H7 (cell line): ENCODE data around the gene AKAP8. TPM values are rescaled to one million over a fixed set of nuclear protein-coding genes. Genes with fewer than 3 reads are reported as not detected.
A peak's percentile ranks its signal among the peaks of the same experiment; 100 is the strongest.

Experiments
- DNase-seq: peaks from one replicate; pipeline ENCODE4 v3.0.0; 2012
- H3K27me3 ChIP-seq: 2 replicates; pipeline ENCODE4 v1.6.0; 2011; ENCODE audit warnings: mild to moderate bottlenecking, low read length; ENCODE audit not compliant: control insufficient read depth, insufficient read depth
- H3K36me3 ChIP-seq: replicated peaks from 2 replicates; pipeline ENCODE4 v1.5.1; 2011; ENCODE audit warnings: low read length; ENCODE audit not compliant: control insufficient read depth, insufficient read depth
- H3K4me3 ChIP-seq: 2 replicates; pipeline ENCODE4 v1.5.1; 2011; ENCODE audit warnings: low read depth, mild to moderate bottlenecking, control low read depth, low read length, moderate library complexity; ENCODE audit not compliant: insufficient read depth
- total RNA-seq: library from RNA; depleted of rRNA; stranded (reverse); fragments of >200 nt; shearing (Covaris generic); gene quantifications from 2 replicates; pipeline ENCODE4 v1.2.3, GENCODE V29; 2014; rRNA removed

AKAP8 gene
- 24.4 and 25.1 TPM in 2 replicates for total RNA-seq

DNA sequence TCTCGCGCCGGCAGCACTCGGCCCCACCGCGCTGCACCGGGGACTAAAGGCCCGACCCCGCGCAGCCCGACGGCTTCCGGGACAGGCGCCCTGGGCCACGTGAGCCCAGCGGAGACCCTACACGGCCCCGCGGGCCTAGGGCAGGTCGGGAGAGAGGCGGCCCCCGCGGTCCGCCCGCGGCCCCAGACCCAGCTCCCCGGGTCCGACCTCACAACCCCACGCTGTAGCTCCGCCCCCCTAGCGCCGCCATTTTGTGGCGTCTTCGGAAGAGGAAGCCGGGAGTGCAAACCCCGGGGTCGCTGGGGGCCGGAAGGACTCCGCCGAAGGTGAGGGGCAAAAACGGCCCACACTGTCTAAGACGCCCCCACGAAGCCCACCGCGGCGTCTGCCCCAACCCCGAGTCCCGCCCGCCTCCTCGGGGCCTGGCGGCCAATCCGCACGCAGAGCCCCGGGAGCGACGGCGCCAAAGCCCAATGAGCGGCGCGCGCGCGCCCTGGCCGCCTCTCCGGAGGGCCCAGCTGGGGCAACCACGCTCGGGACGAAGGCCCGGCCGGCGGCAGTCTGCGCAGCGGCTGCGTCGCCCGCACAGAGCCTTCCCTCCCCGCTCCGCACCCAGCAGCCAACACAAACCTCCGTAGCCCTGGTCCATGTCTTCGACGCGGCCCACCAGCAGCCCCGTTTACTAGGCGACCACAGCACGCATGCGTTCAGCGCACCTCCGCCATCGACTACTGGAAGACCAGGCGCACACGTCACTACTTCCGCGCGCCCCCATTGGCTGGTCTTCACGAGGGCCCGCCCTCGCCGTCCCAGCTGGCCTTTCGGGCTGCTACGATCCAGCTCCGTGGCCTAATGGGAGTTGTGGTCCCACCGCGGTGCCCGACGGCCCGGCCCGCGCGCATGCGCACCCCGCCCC is at the start of gene AKAP8:
Gene AKAP8, minus strand, starts transcription at position 705 of the 916 bp plus-strand sequence. Its CDS starts 56 bp downstream, at position 649.
- Histone ChIP-seq H3K4me3 (peak within 1 kb of the TSS; percentile 98), H3K27me3 (no peaks in the 10 kb centered on the region), H3K36me3 (no peaks in the 10 kb centered on the region; the same call in none of the 2 replicates)
- DNase-seq, result peak; percentile 100

DNA sequence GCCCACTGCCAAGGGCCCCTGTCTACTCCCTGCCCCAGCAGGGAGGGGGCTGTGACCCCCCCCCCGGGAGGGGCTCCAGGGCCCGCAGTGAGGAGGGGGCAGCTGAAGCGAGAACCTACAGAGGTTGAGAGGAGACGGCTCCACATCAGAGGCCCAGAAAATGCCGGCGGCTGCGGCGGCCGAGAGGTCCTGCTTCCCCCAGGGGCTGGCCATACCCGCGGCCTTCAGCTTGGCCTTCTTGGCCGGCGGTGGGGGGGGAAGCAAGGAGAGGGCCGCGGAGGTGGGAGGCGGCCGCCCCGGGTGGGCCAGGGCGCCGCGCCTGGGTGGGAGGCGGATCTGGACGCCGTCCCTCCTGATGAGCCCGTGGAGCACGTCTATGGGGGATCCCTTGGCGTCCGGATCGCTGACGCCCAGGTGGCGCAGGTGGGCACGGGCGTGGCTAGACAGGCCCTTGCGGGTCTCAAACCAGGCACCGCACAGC is 48.4 kb upstream of the AKAP8 start:
- Histone ChIP-seq H3K4me3 (no peak overlapping the region), H3K27me3 (no peaks in the 10 kb centered on the region), H3K36me3 (peaks cover 18% of the 10 kb centered on the region)
- DNase-seq, result no peak

DNA sequence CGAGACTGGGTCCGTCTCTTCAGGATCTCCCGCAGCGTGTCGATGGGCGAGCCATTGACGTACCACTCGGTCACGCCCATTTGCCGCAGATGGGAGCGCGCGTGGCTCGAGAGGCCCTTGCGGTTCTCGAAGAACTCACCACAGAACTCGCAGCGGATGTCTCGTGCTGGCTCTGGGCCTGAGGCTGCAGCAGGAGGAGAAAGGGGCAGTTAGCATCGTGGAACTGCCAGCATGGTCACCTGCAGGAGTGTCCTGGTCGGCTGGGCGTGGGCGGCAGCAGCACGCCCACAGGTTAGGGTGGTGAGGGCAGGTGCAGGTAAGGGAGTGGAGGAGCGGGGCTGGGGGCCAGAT is 47.7 kb upstream of the AKAP8 start:
- peaks cover 19% of the 10 kb centered on the region for H3K36me3 ChIP-seq
- H3K27me3 ChIP-seq, result no peaks in the 10 kb centered on the region
- no peak overlapping the region for H3K4me3 ChIP-seq
- DNase-seq, result no peak

DNA sequence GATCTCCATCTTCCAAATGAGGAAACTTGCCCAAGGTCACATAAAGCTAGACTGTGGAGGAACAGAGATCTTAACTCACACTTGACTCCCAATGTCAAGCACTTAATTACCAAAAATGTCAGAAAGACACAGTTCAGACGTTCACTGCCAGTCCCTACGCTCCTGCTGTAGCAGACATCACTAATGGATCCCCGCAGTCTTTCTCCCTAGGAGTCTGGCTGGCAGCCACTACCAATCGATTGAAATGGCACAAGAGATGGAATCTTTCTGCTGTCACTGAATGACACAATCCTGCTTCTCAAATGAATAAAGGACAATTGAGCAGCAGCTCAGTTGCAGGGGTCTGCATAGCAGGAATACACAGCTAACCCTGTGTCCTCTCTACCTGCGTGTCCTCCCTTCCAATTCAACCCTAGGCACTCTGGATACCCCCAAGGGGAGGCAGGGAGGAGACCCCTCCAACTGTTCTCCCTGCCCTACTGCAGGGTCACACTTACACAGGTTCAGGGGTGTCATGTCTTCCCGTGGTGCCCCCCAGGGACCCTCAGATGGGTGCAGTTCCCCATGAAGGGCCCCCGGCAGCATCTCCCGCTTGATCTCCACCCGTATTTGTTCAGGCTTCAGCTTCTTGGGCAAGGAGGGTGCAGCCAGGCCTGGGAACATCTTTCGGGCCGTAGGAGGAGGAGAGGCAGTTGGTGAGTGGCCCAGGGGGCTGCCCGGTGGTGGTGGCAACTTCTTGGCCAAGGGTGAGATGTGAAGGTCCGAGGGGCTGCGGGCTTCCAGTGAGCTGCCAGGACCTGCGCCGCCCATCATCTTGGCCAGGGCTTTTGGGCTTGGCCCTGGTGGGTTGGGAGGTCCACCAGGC is 47.1 kb upstream of the AKAP8 start:
- DNase-seq, result no peak
- no peaks in the 10 kb centered on the region for H3K27me3 ChIP-seq
- H3K4me3 ChIP-seq, result no peak overlapping the region
- H3K36me3 ChIP-seq, result peaks cover 19% of the 10 kb centered on the region

DNA sequence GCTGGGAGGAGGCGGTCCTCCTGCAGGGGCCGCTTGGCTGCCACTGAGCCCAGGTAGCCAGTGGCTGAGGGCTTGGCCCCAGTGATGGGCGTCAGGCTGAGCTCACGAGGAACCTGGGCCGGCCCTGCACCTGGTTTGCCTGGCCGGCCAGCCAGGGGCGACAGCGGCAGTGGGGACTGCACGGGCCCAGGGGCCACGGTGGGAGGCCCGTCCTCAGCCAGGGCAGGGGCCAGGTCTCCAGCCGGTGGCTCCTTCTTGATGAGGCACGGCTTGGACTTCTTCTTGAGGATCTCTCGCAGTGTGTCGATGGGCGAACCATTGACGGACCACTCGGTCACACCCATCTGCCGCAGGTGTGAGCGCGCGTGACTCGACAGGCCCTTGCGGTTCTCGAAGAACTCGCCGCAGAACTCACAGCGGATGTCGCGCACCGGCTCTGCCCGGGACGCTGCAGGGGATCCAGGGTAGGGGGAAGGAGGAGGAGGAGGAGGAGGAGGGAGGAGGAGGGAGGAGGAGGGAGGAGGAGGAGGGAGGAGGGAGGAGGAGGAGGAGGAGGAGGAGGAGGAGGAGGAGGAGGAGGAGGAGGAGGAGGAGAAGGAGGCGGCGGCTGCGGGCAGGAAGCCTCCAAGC is 45.8 kb upstream of the AKAP8 start:
- H3K36me3 ChIP-seq, result peaks cover 19% of the 10 kb centered on the region
- DNase-seq, result no peak
- H3K27me3 ChIP-seq, result no peaks in the 10 kb centered on the region
- H3K4me3 ChIP-seq, result no peak overlapping the region

DNA sequence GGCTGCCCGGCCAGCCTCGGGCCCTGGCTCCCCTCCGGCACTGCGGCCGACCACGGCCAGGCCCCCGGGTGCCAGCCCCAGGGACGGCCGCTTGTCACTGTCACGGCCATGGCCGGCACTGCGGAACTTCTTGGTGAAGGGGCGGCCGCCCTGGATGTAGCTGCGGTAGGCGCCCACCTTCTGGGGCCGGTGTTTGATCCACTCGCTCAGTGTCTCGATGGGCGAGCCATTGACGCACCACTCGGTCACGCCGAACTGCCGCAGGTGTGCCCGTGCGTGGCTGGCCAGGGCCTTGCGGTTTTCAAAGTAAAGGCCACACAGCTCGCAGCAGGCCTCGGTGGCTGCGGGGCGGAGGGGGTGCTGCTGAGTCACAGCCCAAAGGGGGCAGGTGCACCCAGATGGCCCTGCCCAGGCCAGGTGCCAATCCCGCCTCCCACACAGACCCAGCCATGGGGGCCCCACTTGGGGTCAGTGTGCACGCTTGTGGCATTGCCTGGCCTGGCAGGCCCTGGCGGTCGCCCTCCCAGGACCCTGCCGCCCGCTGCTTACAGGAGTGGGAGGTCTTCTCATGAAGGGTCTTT is 45.2 kb upstream of the AKAP8 start:
- no peak overlapping the region for H3K4me3 ChIP-seq
- no peak for DNase-seq
- H3K36me3 ChIP-seq, result peaks cover 19% of the 10 kb centered on the region

DNA sequence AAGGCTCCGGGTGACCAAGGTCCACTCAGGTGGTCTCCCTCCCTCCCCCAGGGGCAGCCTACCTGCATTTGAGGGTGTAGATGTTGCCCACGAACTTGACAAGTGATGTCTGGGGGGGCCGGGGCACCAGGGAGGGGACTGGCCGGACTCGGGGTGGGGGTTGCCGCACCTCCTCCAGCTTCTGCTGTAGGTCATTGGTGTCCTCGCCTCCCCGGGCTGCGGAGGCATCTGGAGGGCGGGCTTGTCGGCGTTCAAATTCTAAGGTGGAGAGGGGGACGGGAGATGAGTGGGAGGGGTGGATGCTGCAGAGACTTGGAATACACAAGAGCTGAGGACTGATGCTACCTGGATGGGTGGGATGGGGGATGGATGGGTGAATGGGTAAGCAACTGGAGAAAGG is 44.5 kb upstream of the AKAP8 start:
- H3K36me3 ChIP-seq, result peaks cover 19% of the 10 kb centered on the region
- H3K27me3 ChIP-seq, result no peaks in the 10 kb centered on the region
- H3K4me3 ChIP-seq, result no peak overlapping the region
- no peak for DNase-seq

More for the DNA sequence above, 45.2 kb upstream of the AKAP8 start:
- no peaks in the 10 kb centered on the region for H3K27me3 ChIP-seq

DNA sequence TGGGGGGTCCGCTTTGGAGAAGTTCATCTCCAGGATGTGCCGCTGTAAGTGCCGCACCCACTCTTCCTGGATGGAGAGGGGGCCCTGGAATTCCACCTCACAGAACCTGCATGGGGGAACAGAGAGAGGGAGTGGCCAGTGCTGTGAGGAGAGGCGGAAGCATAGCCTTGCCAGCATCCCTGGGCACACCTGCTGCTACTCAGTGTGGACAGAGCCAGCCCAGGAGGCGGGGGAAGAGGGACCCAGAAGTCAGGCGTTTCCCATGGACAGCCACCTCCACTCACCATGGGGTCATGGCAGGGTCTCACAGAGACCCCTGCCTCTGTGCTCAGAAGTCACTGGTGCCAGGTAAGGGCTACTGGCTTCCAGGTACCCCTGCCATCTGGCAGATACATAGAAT is 43.5 kb upstream of the AKAP8 start:
- DNase-seq, result no peak
- Histone ChIP-seq H3K4me3 (no peak overlapping the region), H3K27me3 (no peaks in the 10 kb centered on the region), H3K36me3 (peaks cover 19% of the 10 kb centered on the region)

DNA sequence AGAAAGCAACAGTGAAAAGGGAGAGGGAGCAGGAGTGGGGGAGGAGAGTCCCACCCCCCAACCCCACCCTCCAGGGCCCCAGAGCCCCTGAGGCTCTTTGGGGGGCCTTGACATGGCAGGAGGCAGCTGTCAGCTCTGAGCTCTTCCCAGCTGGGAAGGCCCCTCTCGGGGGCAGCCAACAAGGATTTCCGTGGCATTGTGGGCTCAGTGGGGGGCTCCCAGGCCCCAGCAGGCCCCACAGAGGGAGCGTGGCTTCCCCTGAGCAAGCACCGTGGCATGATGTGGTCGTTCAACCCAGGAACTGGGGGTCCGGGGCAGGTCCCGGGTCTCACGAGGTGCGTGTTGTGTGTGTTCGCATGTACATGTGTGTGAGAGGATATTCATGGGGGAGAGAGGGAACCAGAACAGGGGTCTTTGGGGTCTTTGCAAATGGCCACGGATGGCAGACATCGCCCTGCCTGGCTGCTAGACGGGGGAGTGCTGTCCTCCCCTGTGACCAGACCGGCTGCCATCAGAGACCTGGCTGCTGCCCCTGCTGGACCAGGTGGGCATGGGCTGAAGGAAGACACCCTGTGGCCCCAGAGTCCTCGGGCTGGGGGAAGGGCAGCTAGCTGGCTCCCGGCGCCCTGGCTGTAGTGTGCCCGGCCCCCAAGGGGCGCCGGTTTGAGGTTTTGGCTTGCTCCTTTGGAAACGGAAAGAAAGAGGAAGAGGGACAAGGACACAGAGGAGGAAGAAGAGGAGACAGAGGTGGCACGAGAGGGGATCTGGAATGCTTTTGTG is 42.9 kb upstream of the AKAP8 start:
- H3K36me3 ChIP-seq, result peaks cover 19% of the 10 kb centered on the region
- H3K27me3 ChIP-seq, result no peaks in the 10 kb centered on the region
- DNase-seq, result no peak
- H3K4me3 ChIP-seq, result no peak overlapping the region

DNA sequence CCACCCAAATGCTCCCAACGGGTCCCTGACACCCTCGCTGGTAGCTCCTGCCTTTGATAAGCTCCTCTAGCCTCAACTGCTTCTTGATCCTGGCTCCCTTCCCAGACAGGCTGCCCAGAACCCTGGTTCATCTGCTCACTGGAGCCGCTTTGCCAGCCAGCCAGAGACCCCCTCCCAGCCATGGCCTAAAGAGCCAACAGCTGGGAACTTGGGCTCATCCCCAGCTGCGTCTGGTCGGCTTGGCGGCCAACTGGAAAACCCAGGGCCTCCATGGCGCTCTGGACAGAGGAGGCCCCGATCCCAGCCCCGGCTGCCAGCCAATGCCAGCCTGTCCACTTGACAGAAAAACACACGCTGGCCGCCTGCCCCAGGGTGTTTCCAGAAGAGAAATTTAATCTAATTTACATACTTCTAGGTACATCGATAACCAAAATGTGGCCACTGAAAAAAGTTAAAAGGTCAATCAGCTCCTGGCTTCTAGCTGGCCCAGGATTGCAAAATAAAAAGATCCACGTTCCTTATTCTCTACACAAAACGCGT is 42.2 kb upstream of the AKAP8 start:
- H3K36me3 ChIP-seq, result peaks cover 18% of the 10 kb centered on the region
- H3K27me3 ChIP-seq, result no peaks in the 10 kb centered on the region
- DNase-seq, result no peak
- no peak overlapping the region for H3K4me3 ChIP-seq

DNA sequence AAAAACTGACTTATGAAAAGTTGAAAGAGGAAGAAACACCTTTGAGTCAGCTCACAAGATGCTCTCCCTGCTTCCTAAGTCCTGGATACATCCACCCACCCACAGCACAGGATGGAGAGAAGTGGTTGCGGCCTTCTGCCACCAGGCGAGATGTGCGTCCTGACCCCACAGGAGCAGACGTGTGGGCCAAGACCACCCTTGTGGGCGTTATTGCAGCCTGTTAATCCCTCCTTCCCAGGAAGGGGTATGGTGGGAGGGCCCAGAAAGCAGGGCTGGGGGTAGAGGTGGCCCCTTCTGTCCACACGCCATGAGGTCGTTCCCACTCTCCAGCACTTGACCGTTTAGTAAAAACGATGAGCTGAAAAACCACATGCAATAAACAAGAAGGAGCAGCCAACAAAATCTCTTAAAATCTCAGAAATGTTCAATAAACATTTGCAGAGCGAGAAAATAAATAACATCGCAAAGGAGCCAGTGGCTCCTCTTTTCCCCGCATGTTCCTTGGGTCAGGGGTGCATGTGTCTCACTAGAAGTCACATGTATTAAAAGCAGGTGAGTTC is 41.6 kb upstream of the AKAP8 start:
- no peaks in the 10 kb centered on the region for H3K27me3 ChIP-seq
- H3K36me3 ChIP-seq, result peaks cover 16% of the 10 kb centered on the region
- DNase-seq, result no peak
- no peak overlapping the region for H3K4me3 ChIP-seq

DNA sequence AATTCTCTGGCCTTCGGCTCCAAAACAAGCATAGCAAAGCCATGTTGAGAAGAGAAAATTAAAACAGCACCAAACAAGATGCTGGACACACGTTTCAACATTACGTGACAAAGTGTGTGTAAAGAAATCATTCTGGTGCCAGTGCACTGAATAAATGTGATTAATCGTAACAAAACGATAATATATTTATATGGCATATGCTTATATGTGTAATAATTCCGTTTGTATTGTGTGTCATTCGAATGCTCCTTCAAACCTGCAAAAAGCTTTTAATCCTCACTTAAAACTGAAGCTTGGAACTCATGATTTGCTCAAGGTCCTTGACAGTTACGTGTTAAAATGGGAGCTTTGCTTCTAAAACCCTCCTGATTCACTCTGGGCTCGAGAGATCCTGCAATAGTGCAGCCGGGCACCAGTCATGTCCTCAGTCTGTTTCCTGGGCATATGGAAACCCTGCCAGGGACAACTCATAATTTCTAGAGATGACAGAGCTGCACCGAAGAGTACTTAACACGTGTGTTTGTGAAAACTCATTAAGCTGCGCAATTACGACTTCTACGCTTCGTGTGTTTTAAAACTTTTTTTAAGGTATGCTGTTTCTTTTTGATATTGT is 39.9 kb upstream of the AKAP8 start:
- H3K27me3 ChIP-seq, result no peaks in the 10 kb centered on the region
- peaks cover 12% of the 10 kb centered on the region for H3K36me3 ChIP-seq
- no peak overlapping the region for H3K4me3 ChIP-seq
- no peak for DNase-seq
